HG02759 (cell line): ENCODE measurements around the gene MAGI1.

ENCODE experiments used
- ATAC-seq: cut with Tn5 transposase; IDR thresholded peaks from one replicate; pipeline ENCODE4 v1.9.1; 2021; ENCODE audit warnings: mild to moderate bottlenecking, moderate library complexity; ENCODE audit not compliant: unreplicated experiment

The MAGI1 gene

DNA sequence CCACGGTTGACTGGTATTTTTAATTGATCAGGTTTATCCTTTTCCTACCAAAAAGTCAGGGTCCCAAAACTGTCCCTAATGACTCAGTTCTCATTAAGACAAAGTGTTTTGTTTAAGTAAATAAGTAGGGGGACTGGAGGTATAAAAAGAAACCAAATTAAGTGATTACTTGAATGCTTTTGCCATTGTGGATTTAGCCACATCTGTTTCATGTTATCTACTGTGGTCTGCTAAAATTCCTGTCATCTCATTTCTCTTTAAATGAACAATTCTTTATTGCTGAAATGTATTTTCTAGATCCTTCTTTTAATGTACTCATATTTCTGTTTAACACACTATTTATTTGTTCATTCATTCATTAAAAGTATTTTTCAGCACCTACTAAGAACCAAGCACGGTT, 725.1 kb downstream of the MAGI1 start:
- ATAC-seq = no peak

GRCh38 chr3:65305836-65306235, 732.9 kb downstream of the MAGI1 start:
- no peak for ATAC-seq
